Natural killer cell treated with Interleukin-12 subunit alpha and Interleukin-12 subunit beta and Interleukin-15 and Interleukin-18, amount 100 ng/mL, for 72 hours (primary cell): Measurements from ENCODE around the gene IL24. TPM values are rescaled to one million over a fixed set of nuclear protein-coding genes. Genes with fewer than 3 reads are reported as not detected.

Experiments
- ATAC-seq, 2 donors: fragments of 150-1000 bp; cut with Tn5 transposase in 1 of 2; sonication (Bioruptor Pico), chemical (Tn5 transposase) in 1 of 2; 2 replicates each; pipeline ENCODE4 v1.10.0; 2021
- DNase-seq: peaks from one replicate; pipeline ENCODE4 v3.0.0; 2022; ENCODE audit warnings: low spot score
- H3K27ac Mint-ChIP-seq, 2 donors: 1 replicate in 1 of 2; 2 replicates in 1 of 2; pipeline ENCODE4 v1.8.0; 2022; ENCODE audit warnings: mixed read lengths in 2 of 2, mild to moderate bottlenecking in 1 of 2, moderate library complexity in 1 of 2
- H3K27me3 Mint-ChIP-seq, 2 donors: 1 replicate in 1 of 2; 2 replicates in 1 of 2; pipeline ENCODE4 v1.8.0; 2022; ENCODE audit warnings: mixed read lengths in 2 of 2
- H3K36me3 Mint-ChIP-seq: one replicate; pipeline ENCODE4 v1.8.0; 2022; ENCODE audit warnings: mixed read lengths
- H3K4me1 Mint-ChIP-seq, 2 donors: 1 replicate in 1 of 2; 2 replicates in 1 of 2; pipeline ENCODE4 v1.8.0; 2022; ENCODE audit warnings: low read depth in 2 of 2, mixed read lengths in 2 of 2, mild to moderate bottlenecking in 1 of 2
- H3K4me3 Mint-ChIP-seq: one replicate; pipeline ENCODE4 v1.8.0; 2022; ENCODE audit warnings: mixed read lengths
- H3K9me3 Mint-ChIP-seq: 2 replicates; pipeline ENCODE4 v1.8.0; 2022; ENCODE audit warnings: mixed read lengths
- total RNA-seq, 2 donors: library from RNA; stranded (reverse); gene quantifications; one replicate each; pipeline ENCODE4 v1.2.3, GENCODE V29; 2022

The IL24 gene
- total RNA-seq, 2 donors from 2014 or later: not detected

DNA sequence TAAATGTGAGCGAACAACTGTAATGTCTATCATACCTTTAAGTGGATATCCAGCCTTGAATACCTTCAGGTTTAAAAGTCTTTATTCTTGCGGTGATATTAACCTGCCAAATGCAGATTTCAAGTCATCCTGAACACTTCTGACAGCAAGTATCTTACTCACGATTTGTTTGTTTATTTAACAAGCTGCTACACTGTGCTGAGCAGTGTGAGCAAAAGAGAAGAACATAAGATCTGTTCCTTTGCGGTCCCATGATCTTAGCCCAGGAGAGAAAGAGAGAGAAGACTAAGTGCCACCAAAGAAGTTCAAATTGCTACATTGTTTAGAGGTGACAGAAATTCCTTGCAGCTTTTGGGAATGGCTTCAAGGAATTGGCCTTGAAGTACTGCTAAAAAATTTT, 9.5 kb upstream of the IL24 start:
- DNase-seq (no peak), ATAC-seq (no peak)
- peaks cover 8 to 9% of the 10 kb centered on the region in 2 donors for H3K27me3 Mint-ChIP-seq
- no peak overlapping the region for H3K4me3 Mint-ChIP-seq
- no peaks in the 10 kb centered on the region for H3K36me3 Mint-ChIP-seq
- no peak overlapping the region for H3K27ac Mint-ChIP-seq
- H3K4me1 Mint-ChIP-seq: peaks cover 0 to 3% of the 10 kb centered on the region in 2 donors
- H3K9me3 Mint-ChIP-seq: no peaks in the 10 kb centered on the region

DNA sequence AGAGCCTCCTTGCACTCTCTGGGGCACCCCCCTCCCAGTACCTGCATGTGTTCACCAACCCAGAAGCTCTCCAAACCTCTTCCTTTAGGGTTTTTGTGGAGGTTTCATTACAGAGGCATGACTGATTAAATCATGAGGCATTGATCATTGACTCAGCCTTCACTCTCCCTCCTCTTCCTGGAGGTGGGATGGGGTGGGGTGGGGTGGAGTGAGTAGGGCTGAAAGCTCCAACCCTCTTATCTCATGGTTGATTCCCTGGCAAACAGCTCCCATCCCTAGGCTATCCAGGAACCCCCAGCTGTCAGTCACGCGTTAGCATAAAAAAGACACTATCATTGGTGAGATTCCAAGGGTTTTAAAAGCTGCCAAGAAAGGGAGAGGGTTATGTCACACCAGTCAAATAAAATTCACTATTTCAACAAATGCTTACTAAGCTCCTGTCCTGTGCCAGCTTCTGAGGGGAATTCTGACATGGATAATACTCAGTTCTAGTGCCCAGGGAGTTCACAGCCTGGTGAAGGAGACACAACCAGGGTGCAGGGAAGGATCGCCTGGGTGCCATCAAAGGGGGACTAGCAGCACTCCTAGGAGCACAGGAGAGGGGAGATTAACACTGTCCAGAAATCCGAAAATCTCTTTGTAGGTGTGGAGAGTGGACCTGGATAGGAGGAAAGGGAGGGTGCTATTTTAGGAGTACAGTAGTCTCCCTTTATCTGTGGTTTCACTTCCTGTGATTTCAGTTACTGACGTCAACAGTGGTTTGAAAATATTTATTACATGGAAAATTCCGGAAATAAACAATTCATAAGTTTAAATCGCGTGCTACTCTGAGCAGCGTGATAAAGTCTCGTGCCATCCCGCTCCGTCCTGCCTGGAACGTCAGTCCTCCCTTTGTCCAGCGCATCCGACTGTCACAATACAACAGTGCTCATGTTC, 6.8 kb upstream of the IL24 start:
- peaks cover 13 to 14% of the 10 kb centered on the region in 2 donors for H3K27me3 Mint-ChIP-seq
- ATAC-seq: peak in 1 of 2 donors; percentile 44
- DNase-seq: no peak
- no peak overlapping the region for H3K27ac Mint-ChIP-seq
- no peaks in the 10 kb centered on the region for H3K4me1 Mint-ChIP-seq
- no peak overlapping the region for H3K4me3 Mint-ChIP-seq
- no peaks in the 10 kb centered on the region for H3K36me3 Mint-ChIP-seq
- H3K9me3 Mint-ChIP-seq: no peaks in the 10 kb centered on the region

DNA sequence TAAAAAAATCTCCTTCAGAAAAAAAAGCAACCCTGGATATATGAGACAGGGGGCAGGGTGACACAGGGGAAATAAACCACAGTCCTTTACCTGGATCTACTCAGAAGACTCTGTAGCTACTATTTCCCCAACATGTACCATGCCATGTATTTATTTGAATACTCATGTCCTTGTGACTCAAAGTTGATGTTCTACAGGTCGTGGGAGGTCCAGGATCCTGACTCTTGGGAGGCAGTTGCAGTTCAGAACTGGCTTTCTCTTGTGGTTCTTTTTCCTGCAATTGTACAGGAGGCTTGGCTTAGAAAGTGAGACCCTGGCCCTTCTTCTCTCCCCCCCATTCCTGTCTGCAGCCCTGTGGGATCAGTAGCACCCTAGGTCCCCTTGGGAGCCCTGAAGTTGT, 5.8 kb upstream of the IL24 start:
- no peak overlapping the region for H3K27ac Mint-ChIP-seq
- peaks cover 13 to 14% of the 10 kb centered on the region in 2 donors for H3K27me3 Mint-ChIP-seq
- no peaks in the 10 kb centered on the region for H3K4me1 Mint-ChIP-seq
- DNase-seq (no peak), ATAC-seq (no peak)
- H3K9me3 Mint-ChIP-seq: no peaks in the 10 kb centered on the region
- H3K36me3 Mint-ChIP-seq: no peaks in the 10 kb centered on the region
- H3K4me3 Mint-ChIP-seq: no peak overlapping the region

DNA sequence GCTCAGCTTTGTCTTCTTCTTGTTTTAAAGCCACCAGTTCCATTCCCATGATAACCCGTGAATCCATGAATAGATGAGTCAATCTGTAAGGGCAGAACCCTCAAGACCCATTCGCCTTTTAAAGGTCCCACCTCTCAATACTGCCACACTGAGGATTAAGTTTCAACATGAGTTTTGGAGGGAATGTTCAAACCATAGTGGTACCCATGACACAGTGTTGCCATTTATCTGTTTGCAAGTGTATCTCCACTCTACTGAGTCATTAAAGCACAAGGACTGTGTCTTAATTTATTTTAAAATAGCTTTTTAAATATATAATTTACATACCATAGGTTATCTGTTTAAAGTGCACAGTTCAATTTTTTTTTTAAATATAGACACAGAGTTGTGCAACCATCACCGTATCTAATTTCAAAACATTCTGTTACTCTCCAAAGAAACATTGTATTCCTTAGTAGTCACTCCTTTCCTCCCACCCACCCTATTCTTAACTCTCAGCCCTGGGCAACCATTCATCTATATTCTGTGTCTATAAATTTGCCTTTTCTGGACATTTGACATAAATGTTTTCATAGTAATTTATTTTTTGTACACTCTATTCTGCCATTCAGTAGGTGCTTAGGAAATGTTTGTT, 4.8 kb upstream of the IL24 start:
- Mint-ChIP-seq H3K36me3 (no peaks in the 10 kb centered on the region), H3K27me3 (peaks cover 14% of the 10 kb centered on the region in 2 donors), H3K27ac (no peak overlapping the region), H3K9me3 (no peaks in the 10 kb centered on the region), H3K4me3 (no peak overlapping the region), H3K4me1 (no peaks in the 10 kb centered on the region)
- no peak for DNase-seq
- ATAC-seq: no peak

DNA sequence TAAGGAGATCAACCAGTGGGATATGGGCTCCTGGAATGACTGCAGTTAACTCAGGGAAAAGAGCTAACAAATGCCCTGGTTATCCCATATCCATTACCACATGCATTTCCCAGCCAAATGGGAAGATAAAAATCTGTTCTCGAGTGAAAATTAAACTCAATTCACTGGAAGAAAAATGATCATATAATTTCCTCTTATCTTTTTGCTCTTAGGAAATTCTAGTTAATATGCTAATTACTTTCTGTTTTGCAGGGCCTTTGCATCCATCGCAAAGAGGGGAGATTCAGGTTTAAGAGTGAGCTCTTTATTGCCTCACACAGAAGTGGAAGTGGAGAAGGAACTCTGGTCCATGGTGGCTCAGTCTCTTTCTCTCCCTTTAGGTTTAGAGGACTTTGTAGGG, 3.9 kb upstream of the IL24 start:
- ATAC-seq: no peak
- Mint-ChIP-seq H3K4me3 (no peak overlapping the region), H3K27ac (no peak overlapping the region), H3K9me3 (no peaks in the 10 kb centered on the region), H3K4me1 (no peaks in the 10 kb centered on the region), H3K36me3 (no peaks in the 10 kb centered on the region), H3K27me3 (peaks cover 14 to 15% of the 10 kb centered on the region in 2 donors)
- DNase-seq: no peak

DNA sequence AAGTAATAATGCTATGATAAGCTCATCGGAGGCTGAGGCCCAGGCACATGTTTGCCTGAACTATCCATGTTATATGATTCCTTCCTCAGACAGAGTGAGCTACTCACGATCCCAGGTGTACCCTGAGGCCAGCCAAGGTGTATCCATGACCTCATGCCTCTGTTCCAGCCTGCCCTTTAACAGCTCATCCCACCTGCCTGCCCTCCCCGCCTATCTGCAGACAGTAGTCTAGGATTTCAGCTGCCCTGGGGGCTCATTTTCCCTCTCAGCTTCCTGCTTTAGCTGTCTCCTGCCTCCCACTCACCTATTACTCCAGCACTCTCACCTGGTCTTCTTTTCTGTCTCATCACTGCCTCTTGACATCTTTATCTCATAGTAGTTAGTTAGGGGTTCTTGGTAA, 1.9 kb upstream of the IL24 start:
- ATAC-seq (no peak), DNase-seq (no peak)
- H3K27ac Mint-ChIP-seq: no peak overlapping the region
- peaks cover 14 to 15% of the 10 kb centered on the region in 2 donors for H3K27me3 Mint-ChIP-seq
- no peaks in the 10 kb centered on the region for H3K4me1 Mint-ChIP-seq
- H3K9me3 Mint-ChIP-seq: no peaks in the 10 kb centered on the region
- H3K36me3 Mint-ChIP-seq: no peaks in the 10 kb centered on the region
- H3K4me3 Mint-ChIP-seq: no peak overlapping the region

DNA sequence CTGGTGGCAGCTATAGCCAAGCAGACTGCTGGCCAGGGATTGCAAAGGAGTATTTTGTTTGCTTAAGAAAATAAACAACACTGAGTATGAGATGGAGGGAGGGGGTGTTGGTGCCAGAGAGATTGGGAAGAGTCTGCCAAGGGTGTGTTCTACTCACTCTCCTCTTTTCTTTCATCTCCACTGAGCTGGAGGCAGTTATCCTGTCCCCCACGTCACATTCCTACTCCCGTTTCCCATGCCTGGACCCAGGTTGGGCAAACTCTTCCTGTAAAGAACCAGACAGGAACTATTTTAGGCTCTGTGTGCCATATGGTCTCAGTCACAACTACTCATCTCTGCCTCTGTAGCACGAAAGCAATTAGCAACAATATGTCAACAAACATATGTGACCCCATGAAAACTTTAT, 1.4 kb upstream of the IL24 start:
- DNase-seq (no peak), ATAC-seq (no peak)
- H3K9me3 Mint-ChIP-seq: no peaks in the 10 kb centered on the region
- H3K27me3 Mint-ChIP-seq: peaks cover 14 to 15% of the 10 kb centered on the region in 2 donors
- no peaks in the 10 kb centered on the region for H3K4me1 Mint-ChIP-seq
- no peak overlapping the region for H3K27ac Mint-ChIP-seq
- no peak overlapping the region for H3K4me3 Mint-ChIP-seq
- H3K36me3 Mint-ChIP-seq: no peaks in the 10 kb centered on the region

DNA sequence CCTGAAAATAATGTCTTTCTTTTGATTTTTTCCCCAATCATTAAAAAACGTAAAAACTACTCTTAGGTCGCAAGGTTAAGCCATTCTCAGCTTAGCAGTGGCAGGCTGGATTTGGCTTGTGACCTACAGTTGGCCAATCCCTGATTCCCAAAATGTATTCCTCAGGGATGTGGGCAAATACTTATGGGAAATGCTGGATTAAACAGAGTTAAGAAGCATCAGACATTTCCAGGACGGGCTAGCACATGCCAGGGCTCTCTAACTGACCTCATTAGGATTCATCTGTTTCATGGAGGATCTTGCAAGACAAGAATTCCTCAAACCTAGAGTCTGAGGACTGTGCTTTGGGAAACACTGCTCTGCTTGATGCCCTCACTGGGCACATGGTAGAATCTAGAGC, 982 bp upstream of the IL24 start:
- H3K36me3 Mint-ChIP-seq: no peaks in the 10 kb centered on the region
- no peak overlapping the region for H3K4me3 Mint-ChIP-seq
- H3K27me3 Mint-ChIP-seq: peaks cover 10 to 15% of the 10 kb centered on the region in 2 donors
- H3K9me3 Mint-ChIP-seq: no peaks in the 10 kb centered on the region
- DNase-seq (no peak), ATAC-seq (no peak)
- no peak overlapping the region for H3K27ac Mint-ChIP-seq
- no peaks in the 10 kb centered on the region for H3K4me1 Mint-ChIP-seq

DNA sequence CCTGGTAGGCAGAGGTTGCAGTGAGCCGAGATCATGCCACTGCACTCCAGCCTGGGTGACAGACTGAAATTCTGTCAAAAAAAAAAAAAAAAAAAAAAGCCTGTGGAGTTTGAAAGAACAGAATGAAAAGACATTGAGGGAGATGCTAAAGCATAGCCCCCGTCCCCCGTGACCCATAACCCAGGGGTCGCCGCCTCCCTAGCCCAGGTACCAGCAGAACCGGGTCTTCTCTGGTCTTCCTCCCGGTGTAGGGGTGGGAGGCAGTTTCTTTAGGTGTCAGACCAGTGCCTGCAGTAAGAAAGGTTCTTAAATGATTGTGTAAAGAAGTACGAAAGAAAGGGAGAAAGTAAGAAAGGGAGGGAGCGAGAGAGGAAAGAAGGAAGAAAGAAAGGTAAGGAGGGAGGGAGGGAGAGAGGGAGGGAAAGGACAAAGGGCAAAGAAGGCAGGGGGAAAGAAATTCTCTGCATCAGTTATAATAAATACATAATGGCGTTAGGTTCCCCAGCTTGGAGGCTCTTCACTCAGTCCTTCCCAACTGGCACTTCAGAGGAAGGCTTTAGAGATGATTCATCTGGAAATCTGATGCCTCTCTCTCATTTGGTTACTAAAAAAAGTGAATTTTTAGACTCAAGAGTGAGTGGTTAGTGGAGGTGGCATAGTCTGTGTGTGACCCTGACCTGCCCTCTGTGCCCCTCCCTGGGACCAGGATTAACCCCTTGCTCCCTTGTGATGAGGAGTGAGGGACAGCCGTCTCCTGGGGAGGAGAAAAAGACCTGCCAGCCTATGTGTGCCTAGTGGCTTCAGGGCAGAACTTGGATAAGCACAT, 1.1 kb downstream of the IL24 start:
- Mint-ChIP-seq H3K27ac (no peak overlapping the region), H3K36me3 (no peaks in the 10 kb centered on the region), H3K4me1 (no peaks in the 10 kb centered on the region), H3K9me3 (no peaks in the 10 kb centered on the region), H3K27me3 (peaks cover 6 to 12% of the 10 kb centered on the region in 2 donors), H3K4me3 (no peak overlapping the region)
- DNase-seq (no peak), ATAC-seq (no peak)

DNA sequence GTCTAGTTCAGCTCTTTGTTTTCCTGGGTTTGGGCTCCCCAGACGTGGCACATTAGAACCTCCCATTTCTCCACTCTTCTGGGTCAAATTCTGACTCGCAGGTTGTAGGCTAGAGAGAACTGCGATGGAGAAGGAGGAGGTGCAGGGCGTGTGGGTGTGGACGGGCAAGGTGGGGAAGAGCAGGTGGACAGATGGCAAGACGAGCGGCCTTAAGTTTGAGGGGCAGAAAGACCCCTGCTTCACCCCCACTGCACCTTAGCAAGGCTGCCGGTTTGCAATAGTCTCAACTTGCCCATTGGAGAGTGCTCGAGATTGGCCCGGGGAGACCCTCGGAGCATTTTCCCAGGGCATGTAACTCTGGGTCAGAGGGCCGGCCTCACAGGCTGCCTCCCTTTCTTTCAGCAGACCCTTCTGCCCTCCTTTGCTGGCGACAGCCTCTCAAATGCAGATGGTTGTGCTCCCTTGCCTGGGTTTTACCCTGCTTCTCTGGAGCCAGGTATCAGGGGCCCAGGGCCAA, 1.7 kb downstream of the IL24 start:
- H3K4me3 Mint-ChIP-seq: no peak overlapping the region
- no peak overlapping the region for H3K27ac Mint-ChIP-seq
- H3K36me3 Mint-ChIP-seq: no peaks in the 10 kb centered on the region
- peaks cover 0 to 3% of the 10 kb centered on the region in 2 donors for H3K4me1 Mint-ChIP-seq
- H3K9me3 Mint-ChIP-seq: no peaks in the 10 kb centered on the region
- DNase-seq: no peak
- no peak for ATAC-seq
- peaks cover 5 to 9% of the 10 kb centered on the region in 2 donors for H3K27me3 Mint-ChIP-seq

DNA sequence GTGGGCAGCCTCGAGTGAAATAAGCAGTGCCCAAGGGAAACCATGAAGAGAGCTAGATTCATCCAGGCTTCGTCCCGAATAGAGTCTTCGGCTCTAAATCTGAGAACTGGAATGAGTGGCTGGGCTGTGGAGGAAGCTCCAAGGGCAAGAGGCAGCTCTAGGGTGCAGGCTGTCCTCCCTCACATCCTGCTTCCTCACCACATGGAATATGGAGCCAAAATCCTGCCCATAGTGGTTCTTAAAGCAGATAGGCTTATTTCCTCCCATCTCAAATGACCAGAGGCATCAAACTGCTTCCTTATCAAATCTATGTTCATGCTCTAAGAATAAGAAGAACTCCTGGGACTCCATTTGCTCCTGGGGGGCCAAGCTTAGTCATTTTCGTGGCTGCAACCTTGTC, 2.5 kb downstream of the IL24 start:
- DNase-seq: no peak
- ATAC-seq: no peak
- Mint-ChIP-seq H3K4me3 (no peak overlapping the region), H3K36me3 (no peaks in the 10 kb centered on the region), H3K9me3 (no peaks in the 10 kb centered on the region), H3K27ac (no peak overlapping the region), H3K27me3 (peaks cover 0 to 9% of the 10 kb centered on the region in 2 donors), H3K4me1 (peaks cover 3 to 7% of the 10 kb centered on the region in 2 donors)

DNA sequence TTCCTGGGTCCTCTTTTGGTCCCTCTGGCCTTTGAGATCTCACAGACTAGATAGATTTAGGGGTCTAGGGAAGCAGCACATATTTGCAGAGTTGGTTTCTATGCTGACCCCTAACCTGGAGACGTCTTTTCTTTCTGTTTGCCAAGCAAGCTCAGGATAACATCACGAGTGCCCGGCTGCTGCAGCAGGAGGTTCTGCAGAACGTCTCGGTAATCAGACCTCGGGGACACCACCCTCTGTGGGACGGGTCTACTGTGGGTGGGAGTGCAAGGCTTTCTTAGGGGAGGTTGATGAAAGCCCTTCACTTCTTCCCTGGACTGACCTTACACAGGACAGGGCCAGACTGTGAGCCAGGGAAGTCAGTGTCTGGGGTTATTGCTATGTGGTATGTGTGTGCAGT, 2.9 kb downstream of the IL24 start:
- no peaks in the 10 kb centered on the region for H3K36me3 Mint-ChIP-seq
- ATAC-seq (no peak), DNase-seq (no peak)
- no peaks in the 10 kb centered on the region for H3K9me3 Mint-ChIP-seq
- peaks cover 8 to 12% of the 10 kb centered on the region in 2 donors for H3K4me1 Mint-ChIP-seq
- no peak overlapping the region for H3K27ac Mint-ChIP-seq
- peaks cover 0 to 9% of the 10 kb centered on the region in 2 donors for H3K27me3 Mint-ChIP-seq
- H3K4me3 Mint-ChIP-seq: no peak overlapping the region

DNA sequence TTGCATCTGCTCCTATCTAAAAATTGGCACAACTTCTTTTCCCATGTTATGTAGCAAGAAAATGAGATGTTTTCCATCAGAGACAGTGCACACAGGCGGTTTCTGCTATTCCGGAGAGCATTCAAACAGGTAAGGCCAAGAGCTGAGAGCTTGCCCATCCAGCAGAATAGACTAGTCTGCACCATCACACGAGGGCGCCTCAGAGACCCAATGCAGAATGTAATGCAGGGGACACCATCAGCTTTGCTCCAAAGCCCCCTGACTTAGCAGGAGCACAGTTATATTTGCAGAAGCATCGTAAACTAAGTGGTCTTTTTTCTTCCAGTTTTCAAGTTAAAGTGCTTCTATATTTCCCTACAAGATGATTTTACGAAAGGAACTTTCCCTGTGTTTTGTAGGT, 4.7 kb downstream of the IL24 start:
- H3K27me3 Mint-ChIP-seq: peaks cover 0 to 5% of the 10 kb centered on the region in 2 donors
- no peak for ATAC-seq
- no peak overlapping the region for H3K4me3 Mint-ChIP-seq
- H3K27ac Mint-ChIP-seq: no peak overlapping the region
- DNase-seq: no peak
- H3K36me3 Mint-ChIP-seq: no peaks in the 10 kb centered on the region
- no peaks in the 10 kb centered on the region for H3K9me3 Mint-ChIP-seq
- peaks cover 21 to 24% of the 10 kb centered on the region in 2 donors for H3K4me1 Mint-ChIP-seq
